ENCODE results near the gene CD40.

CD40 gene

GRCh38 chr20:46123482-46124245, 5.5 kb downstream of the CD40 start:
- DNase-seq, result no peak

GRCh38 chr20:46126440-46127056, 8.4 kb downstream of the CD40 start:
- no peak for DNase-seq

DNA sequence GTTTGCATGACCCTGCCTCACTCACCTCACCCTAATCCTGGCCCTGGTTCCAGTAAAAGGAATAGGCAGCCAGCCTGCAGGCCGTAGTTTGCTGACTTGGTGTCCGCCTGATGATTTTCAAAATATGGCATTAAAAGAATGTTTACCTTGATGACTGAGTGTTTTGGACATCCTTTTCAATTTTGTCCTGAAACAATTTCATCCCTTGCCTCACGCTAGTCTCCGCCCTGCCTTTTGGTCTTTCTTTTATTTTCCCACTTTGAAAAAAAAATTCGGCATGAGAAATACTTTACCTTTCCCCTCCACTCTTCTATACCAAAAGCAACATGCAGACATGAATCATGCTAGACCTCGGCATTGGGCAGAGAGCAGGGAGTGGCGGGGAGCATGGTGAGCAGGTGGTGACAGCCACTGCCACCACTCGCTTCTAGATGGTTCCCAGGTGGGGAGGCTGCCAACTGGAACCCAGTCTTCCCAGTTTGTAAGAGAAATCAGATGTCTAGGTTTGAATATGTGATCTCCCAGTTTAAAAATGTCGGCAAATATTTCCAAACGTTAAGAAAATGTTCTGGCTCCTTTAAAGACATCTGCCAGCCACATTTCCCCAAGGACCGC, 9.4 kb downstream of the CD40 start:
- DNase-seq, result no peak

DNA sequence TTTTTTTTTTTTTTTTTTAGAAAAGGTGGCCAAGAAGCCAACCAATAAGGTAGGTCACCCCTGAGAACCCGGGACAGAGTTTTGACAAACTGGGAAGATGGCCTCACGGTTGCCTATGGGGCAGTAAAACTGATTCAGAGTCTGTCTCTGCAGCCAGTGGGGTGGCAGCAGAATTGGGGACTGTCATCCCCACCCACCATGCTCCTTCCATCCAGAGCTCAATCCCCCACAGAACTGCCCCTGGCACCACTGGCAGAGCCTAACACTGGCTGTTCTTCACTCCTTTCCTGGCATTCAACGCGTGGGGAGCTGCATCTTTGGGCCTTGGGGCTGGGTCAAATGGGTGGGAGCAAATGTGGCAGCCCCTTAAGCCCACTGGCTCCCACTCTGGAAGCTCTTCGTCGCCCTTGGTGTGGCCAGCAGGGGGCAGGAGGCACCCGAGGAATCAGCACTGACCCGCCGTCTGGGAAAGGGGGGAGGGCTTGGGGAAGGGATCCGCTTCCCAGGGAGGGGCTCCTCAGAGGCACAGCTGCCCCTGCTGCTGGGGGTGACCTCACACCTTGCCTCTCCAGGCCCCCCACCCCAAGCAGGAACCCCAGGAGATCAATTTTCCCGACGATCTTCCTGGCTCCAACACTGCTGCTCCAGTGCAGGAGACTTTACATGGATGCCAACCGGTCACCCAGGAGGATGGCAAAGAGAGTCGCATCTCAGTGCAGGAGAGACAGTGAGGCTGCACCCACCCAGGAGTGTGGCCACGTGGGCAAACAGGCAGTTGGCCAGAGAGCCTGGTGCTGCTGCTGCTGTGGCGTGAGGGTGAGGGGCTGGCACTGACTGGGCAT, 10.4 kb downstream of the CD40 start:
- DNase-seq, result no peak

DNA sequence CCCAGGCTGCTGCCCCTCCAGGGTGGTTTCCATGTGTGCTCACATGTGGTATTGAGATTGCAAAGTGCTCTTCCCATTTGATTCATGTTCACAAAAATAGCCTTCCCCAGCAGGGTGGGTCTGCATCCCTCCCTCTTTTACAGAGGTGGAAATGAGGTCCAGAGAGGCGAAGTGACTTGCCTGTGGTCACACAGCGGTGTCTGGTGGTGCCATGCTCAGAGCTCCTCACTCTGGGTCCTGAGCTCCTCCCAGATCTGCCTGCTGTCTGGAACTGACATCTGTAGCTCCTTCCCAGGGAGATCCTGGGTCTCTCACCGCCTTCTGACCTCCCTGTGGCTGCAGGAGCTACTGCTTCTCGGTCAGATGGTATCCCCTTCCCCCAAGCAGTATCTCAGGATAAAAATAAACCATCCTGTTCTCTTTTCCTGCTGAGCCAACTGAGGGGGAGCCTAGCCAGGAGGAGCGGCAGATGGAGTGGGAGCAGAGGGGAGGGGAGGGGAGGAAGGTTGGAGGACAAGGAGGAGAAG, 11.9 kb downstream of the CD40 start:
- DNase-seq, result peak; percentile 29

DNA sequence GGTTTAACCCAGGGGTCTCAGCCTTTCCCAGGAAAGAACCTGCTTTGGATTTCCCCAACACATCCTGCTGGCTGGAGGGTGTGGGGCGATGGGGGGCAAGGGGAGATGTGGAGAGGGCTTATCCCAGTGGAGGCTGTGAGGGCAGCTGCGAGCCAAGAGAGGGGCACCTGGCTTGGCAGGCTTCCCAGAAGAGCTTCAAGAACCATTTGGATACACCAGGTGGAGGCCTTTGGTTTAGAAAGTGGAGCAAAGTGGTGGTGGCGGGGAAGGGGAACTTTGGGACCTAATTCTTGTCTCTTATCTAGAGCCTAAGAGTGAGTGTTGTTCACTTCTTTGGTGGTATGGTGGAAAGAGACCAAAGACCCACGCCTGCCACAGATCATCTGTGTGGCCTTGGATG, 12.4 kb downstream of the CD40 start:
- DNase-seq, result peak; percentile 13

GRCh38 chr20:46131396-46131795, 13.3 kb downstream of the CD40 start:
- DNase-seq, result no peak

GRCh38 chr20:46132705-46133120, 14.6 kb downstream of the CD40 start:
- DNase-seq, result peak; percentile 20

GRCh38 chr20:46133886-46134654, 16.0 kb downstream of the CD40 start:
- no peak for DNase-seq

DNA sequence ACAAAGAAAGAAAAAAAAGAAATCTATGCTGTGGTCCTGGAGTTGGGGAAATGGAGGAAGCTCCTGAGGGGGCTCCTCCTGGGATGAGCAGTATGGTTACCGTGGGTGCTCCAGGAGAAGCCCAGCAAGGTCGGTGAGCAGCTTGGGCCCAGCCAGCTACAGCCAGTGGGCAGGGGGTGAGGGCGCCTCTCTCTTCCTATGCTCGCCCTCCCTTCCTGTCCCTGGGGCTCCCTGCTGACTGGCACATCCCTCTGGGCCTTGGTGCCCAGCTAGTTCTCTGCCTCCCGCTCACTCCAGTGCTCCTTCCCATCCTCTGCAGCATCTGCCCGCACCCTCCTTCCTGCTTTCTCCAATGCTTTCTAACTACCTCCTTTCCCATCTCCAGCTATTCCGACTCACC, 16.6 kb downstream of the CD40 start:
- no peak for DNase-seq

DNA sequence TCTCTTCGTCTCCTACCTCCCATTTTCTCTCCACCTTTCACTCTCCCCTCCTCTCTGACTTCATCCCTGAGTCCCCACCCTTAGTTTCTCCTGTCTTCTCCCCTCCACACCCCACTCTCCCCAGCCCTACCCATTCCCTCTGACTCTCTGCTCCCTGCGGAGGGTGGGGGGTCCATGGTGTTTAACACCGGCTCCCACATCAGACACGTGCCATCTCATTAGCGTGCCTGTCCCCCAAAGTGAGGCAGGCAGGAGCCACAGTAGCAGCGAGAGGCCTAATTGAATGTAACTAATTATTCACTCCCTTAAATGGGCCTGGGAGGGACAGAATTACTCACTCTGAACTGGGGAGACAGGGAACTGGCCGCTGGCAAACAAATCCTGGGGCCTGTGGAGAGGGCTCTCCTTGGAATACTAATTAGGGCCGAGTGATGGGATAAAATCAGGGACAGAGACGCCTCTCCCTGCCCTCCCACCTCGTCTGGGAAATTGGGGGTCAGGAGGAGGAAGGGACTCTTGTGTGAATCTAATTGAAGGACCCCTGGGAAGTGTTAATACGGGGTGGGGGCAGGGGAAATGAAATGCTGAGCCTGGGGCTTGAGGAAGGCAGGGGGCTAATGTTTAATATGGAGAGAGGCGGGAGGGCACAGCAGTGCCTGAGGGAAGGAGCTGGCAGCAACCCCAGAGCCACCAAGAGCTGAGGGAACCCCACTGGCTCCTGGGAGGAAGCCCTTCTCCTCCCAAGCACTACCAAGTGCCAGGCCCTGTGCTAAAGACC, 17.9 kb downstream of the CD40 start:
- no peak for DNase-seq

DNA sequence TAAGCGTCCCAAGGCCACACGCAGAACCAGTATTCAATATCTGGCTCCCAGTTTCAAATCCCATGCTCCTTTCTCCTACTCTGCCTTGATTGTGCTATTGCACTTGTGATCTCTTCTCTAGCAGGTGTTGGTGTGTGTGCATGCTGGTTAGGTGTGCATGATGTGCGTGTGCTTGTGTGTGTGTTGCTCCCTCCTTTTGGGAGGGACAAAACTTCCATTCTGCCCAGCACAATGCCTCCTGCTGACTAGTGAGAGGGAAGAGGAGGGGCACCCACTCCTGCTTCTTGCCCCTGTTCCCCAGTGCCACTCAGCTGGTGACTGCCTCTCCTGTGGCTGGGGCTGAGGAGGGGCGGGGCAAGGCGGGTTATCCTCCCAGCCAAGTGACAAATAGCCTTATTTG, 19.7 kb downstream of the CD40 start:
- DNase-seq, result peak; percentile 33

- no peak for DNase-seq
Observed at GRCh38 chr20:46139266-46139889, 21.3 kb downstream of the CD40 start.

- DNase-seq, result peak; percentile 71
Observed at GRCh38 chr20:46139908-46140482, 21.9 kb downstream of the CD40 start.

DNA sequence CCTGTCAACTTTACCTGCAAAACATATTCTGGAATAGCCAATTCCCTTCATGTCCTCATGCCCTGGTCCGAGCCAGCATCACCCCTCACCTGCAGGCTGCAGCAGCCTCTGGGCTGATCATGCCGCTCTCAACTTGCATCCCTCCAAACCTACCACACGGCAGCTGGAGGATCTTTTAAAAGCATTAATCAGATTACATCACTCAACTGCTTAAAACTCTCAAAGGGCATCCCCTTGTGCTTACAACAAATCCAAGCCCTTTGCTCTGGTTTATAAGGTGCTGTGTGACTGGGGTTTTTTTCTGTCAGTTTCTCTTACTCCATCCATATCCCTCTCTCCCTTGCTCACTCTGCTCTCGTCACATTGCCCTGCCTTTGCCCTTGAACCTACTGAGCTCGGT, 24.0 kb downstream of the CD40 start:
- no peak for DNase-seq

GRCh38 chr20:46144432-46145025, 26.4 kb downstream of the CD40 start:
- no peak for DNase-seq

DNA sequence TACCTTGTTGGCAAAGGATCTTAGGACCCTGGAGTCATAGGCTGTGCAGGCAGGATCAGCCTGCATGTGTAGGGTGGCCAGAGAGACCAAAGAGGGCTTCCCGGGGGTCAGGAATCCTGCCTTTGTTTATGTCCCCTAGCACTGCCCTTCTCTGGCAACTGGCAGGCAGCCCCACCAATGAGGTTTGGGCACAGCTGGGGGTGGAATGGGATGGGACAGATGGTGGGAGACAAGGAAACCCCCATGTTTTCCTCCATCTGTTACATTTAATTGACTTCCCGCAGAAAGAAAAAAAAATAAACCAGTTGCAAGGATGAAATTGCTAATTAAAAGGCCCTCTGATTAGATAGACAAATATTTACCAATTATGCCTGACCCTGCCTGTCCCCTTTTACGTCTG, 27.6 kb downstream of the CD40 start:
- no peak for DNase-seq

DNA sequence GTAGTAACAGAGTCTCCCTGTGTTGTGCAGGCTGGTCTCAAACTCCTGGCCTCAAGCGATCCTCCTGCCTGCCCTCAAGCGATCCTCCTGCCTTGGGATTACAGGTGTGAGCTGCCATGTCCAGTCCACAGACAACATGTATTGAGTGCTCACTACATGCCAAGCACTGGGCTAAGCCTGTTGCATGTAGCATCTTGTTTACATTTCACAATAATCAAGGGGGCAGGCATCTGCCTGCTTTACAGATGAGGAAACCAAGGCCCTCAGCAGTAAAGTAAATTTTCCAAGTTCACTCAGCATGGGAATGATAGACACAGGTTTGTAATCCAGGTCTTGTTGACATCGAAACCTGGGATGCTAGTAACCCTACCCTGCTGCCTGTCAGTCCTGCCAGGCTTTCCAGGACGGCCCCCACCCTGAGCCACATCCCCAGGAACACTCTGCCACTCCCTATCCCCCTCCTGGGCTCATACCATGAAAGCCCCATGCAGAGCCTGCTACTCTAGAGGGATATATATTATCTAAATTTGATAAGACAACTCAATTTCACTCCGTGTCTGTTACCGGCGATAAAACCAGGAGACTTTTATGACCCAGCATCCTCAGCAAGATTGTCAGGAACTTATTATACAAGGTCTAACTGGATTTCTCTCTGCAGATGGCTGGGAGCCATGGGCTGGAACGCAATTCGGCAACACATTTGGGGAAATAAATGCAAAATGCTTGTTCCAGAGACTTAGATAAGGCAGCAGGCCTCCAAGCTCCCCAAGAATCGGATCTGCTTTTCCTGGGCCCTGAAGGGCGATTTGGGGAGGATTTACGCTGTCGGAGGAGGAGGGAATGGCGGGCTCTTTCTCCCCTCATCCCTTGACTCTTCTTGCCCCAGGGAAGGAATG, 30.4 kb downstream of the CD40 start:
- DNase-seq, result no peak

- DNase-seq, result no peak
Observed at GRCh38 chr20:46150943-46151342, 32.8 kb downstream of the CD40 start.
